Nephron (organoid): ENCODE data around the gene PNMA6F.

Experiments
- H3K27ac Mint-ChIP-seq, 3 experiments: 2 replicates each; pipeline ENCODE4 v1.8.0; 2020; ENCODE audit warnings: mixed read lengths in 3 of 3, mild to moderate bottlenecking in 2 of 3, moderate library complexity in 1 of 3
- H3K27me3 Mint-ChIP-seq: 2 replicates; pipeline ENCODE4 v1.8.0; 2021; ENCODE audit warnings: low read depth, mild to moderate bottlenecking, moderate library complexity, mixed read lengths
- H3K36me3 Mint-ChIP-seq: 2 replicates; pipeline ENCODE4 v1.8.0; 2020; ENCODE audit warnings: low read depth, mixed read lengths
- H3K4me1 Mint-ChIP-seq: 2 replicates; pipeline ENCODE4 v1.8.0; 2020; ENCODE audit warnings: mixed read lengths
- H3K4me3 Mint-ChIP-seq, 3 experiments: 2 replicates each; pipeline ENCODE4 v1.8.0; 2020; ENCODE audit warnings: mild to moderate bottlenecking in 3 of 3, mixed read lengths in 3 of 3, moderate library complexity in 2 of 3
- H3K9me3 Mint-ChIP-seq: 2 replicates; pipeline ENCODE4 v1.8.0; 2020; ENCODE audit warnings: mixed read lengths
- TF ChIP-seq, protein P1 (sequence below), 3 experiments: fragments of 200-600 bp; sonication (generic); IDR thresholded peaks; one replicate each; pipeline ENCODE4 v1.5.0; 2021; ENCODE audit warnings: antibody characterized with exemption in 3 of 3; ENCODE audit not compliant: unreplicated experiment in 3 of 3

PNMA6F gene

GRCh38 chrX:153307276-153308178 is 14.0 kb downstream of the PNMA6F start:
- H3K4me1 Mint-ChIP-seq = no peaks in the 10 kb centered on the region
- H3K36me3 Mint-ChIP-seq = no peaks in the 10 kb centered on the region
- TF ChIP-seq, protein P1, sequence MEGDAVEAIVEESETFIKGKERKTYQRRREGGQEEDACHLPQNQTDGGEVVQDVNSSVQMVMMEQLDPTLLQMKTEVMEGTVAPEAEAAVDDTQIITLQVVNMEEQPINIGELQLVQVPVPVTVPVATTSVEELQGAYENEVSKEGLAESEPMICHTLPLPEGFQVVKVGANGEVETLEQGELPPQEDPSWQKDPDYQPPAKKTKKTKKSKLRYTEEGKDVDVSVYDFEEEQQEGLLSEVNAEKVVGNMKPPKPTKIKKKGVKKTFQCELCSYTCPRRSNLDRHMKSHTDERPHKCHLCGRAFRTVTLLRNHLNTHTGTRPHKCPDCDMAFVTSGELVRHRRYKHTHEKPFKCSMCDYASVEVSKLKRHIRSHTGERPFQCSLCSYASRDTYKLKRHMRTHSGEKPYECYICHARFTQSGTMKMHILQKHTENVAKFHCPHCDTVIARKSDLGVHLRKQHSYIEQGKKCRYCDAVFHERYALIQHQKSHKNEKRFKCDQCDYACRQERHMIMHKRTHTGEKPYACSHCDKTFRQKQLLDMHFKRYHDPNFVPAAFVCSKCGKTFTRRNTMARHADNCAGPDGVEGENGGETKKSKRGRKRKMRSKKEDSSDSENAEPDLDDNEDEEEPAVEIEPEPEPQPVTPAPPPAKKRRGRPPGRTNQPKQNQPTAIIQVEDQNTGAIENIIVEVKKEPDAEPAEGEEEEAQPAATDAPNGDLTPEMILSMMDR (IDR thresholded peaks at IDR 0.05; ENCODE audit: unreplicated experiment in 3 of 3) = no peak
- no peak overlapping the region for H3K4me3 Mint-ChIP-seq
- peaks cover 10% of the 10 kb centered on the region for H3K9me3 Mint-ChIP-seq
- no peak overlapping the region for H3K27ac Mint-ChIP-seq
- H3K27me3 Mint-ChIP-seq = peaks cover 8% of the 10 kb centered on the region

GRCh38 chrX:153306527-153307115 is 14.9 kb downstream of the PNMA6F start:
- H3K36me3 Mint-ChIP-seq = no peaks in the 10 kb centered on the region

GRCh38 chrX:153305972-153306371 is 15.6 kb downstream of the PNMA6F start:
- H3K4me1 Mint-ChIP-seq = no peaks in the 10 kb centered on the region
- H3K27ac Mint-ChIP-seq = no peak overlapping the region
- H3K9me3 Mint-ChIP-seq = peaks cover 15% of the 10 kb centered on the region
- H3K27me3 Mint-ChIP-seq = peaks cover 5% of the 10 kb centered on the region
- H3K4me3 Mint-ChIP-seq = no peak overlapping the region
- TF ChIP-seq, protein P1 (IDR thresholded peaks at IDR 0.05; ENCODE audit: unreplicated experiment in 3 of 3) = no peak
- no peaks in the 10 kb centered on the region for H3K36me3 Mint-ChIP-seq

More at GRCh38 chrX:153306527-153307115, 14.9 kb downstream of the PNMA6F start:
- H3K27ac Mint-ChIP-seq = no peak overlapping the region
- no peak overlapping the region for H3K4me3 Mint-ChIP-seq
- TF ChIP-seq, protein P1 (IDR thresholded peaks at IDR 0.05; ENCODE audit: unreplicated experiment in 3 of 3) = no peak
- H3K27me3 Mint-ChIP-seq = peaks cover 8% of the 10 kb centered on the region
- H3K4me1 Mint-ChIP-seq = no peaks in the 10 kb centered on the region
- peaks cover 13% of the 10 kb centered on the region for H3K9me3 Mint-ChIP-seq

DNA sequence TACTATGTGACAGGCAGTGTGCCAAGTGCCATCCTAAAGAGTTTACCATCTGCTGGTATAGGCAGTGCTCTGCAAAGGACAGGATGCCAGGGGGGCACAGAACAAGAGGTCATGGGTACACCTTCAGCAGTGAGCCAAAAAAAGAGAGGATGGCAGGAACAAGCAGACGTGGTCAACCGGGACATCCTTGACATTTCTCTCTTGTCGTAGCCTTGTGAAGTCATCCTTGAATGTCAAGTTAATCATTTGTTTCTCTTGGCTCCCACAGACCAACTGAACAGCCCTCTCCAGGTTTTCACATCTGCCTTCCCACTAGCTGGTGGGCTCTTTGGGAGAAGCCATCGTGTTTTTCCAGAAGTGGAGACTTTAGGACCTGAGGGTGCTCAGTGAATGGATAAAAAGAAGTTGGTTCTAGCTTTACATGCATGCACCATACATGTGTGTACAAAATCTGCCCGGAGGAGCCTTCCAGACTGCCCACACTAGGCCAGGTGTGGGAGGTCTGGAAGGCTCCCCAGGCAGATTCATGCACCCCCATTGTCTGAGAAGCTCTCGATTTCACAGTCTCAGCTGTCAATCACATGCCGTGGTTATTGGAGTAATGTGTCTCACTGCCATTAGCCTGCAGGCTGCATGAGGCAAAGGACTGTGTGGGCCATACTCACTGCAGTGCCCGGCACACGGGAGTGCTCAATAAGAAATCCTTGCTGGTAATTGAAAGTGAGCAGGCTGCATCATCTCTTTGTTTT is 16.4 kb downstream of the PNMA6F start:
- H3K27me3 Mint-ChIP-seq = peaks cover 8% of the 10 kb centered on the region
- H3K27ac Mint-ChIP-seq = no peak overlapping the region
- H3K4me3 Mint-ChIP-seq = no peak overlapping the region
- no peaks in the 10 kb centered on the region for H3K4me1 Mint-ChIP-seq
- no peaks in the 10 kb centered on the region for H3K36me3 Mint-ChIP-seq
- TF ChIP-seq, protein P1 (IDR thresholded peaks at IDR 0.05; ENCODE audit: unreplicated experiment in 3 of 3) = no peak
- peaks cover 13% of the 10 kb centered on the region for H3K9me3 Mint-ChIP-seq

DNA sequence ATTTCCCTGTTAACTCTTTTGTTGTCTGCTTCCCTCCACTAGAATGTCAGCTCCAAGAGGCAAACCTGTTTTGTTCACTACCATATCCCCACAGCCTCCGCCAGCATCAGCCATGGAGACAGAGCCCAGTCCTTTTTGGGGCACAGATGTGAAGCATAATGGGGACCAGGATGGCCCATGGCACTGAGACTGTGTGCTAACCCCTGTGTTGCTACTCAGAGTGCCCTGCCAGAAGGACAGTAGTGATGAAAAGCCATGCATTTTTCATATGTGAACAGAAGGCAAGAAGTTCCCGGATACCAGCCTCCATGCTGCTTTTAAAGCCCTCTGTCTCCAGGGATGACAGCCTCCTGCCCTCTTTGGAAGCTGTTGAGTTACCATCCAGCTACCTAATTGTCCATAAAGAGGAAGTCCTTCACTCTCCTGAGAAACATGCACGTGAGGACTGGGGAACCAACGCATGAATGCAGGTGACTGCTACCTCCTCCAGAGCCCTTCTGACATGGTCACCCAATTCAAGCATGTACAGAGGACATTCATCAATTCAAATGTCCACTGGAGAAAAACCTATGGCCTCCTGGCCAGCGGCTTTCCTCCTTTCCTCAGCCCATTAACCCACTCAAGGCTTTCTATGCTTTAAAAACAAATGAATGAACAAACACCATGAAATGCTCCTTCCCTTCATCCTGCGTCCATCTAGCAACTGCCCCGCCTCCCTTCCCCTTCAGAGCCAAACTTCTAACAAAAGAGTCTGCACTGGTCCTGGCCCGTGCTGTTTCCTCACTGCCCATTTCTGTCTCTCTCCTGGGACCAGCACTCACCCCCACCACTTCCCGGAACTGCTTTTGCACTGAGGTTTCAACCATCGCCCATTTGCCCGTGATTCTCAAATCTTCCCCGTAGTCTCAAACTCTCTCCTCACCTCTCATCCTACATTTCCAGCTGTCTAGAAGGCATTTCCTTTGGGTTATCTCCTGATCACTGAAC is 18.0 kb downstream of the PNMA6F start:
- H3K9me3 Mint-ChIP-seq = peaks cover 13% of the 10 kb centered on the region
- H3K4me1 Mint-ChIP-seq = no peaks in the 10 kb centered on the region
- peaks cover 12% of the 10 kb centered on the region for H3K27me3 Mint-ChIP-seq
- TF ChIP-seq, protein P1 (IDR thresholded peaks at IDR 0.05; ENCODE audit: unreplicated experiment in 3 of 3) = no peak
- H3K4me3 Mint-ChIP-seq = no peak overlapping the region
- no peaks in the 10 kb centered on the region for H3K36me3 Mint-ChIP-seq
- no peak overlapping the region for H3K27ac Mint-ChIP-seq
